ENCODE results near the gene PRKX. TPM values are rescaled to one million over a fixed set of nuclear protein-coding genes. Genes with fewer than 3 reads are reported as not detected.
"Not testable (repeated sequence)": the region's sequence is repeated elsewhere in the genome, so short reads cannot be mapped to it uniquely, and the experiment has no call there.

PRKX gene
- total RNA-seq, 3 donors from 2014 or later (not counting 1 experiment from before 2014, with no cell fraction given): 44.9 to 131 (median 97.6) TPM

DNA sequence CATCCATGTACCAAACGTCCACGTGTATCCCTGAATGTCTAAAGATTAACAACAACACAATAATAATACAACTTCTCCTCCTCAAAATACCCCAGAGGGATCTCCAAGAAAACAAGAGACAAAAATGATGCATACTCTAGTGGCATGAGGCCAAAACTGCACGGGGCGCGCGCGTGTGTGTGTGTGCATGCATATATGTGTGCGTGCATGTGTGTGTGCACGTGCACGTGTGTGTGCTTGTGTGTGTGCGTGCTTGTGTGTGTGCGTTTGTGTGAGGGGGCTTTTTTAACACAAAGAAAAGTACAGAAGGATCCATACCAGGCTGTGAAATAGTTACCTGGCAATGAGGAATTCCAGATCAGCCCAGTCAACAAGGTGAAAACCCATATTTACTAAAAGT is 48.5 kb downstream of the PRKX start:
- no peaks in the 10 kb centered on the region for H3K27me3 Mint-ChIP-seq (ENCODE audit: low read depth in 2 of 2)
- no peak for DNase-seq
- Histone ChIP-seq H3K4me1 (ENCODE audit: control insufficient read depth, insufficient read depth, low read length) (no peaks in the 10 kb centered on the region), H3K27me3 (ENCODE audit: control insufficient read depth, insufficient read depth, low read length) (no peaks in the 10 kb centered on the region), H3K27ac (ENCODE audit: low read length) (no peak overlapping the region), H3K9me3 (ENCODE audit: control insufficient read depth, insufficient read depth, low read length) (no peaks in the 10 kb centered on the region), H3K36me3 (ENCODE audit: control insufficient read depth, insufficient read depth, low read length) (peaks cover 11% of the 10 kb centered on the region), H3K4me3 (ENCODE audit: low read length) (no peak overlapping the region)
- WGBS (ENCODE audit: insufficient coverage): 97% methylated on average over 11 of the region's 12 CpGs
- no peaks in the 10 kb centered on the region for H3K9me3 Mint-ChIP-seq
- no peaks in the 10 kb centered on the region for H3K36me3 Mint-ChIP-seq
- peaks cover 10 to 20% of the 10 kb centered on the region in 2 donors for H3K4me1 Mint-ChIP-seq
- H3K4me3 Mint-ChIP-seq: no peak overlapping the region
- intact Hi-C loops (cut with micrococcal nuclease): no loop called here
- ATAC-seq: no peak
- TF ChIP-seq CTCF (IDR thresholded peaks at IDR 0.05): no peak
- no peak overlapping the region for H3K27ac Mint-ChIP-seq

GRCh38 chrX:3663576-3664250 is 49.7 kb downstream of the PRKX start:
- H3K27ac ChIP-seq (ENCODE audit: low read length); H3K4me3 Mint-ChIP-seq; H3K27me3 Mint-ChIP-seq (ENCODE audit: low read depth in 2 of 2); H3K4me1 ChIP-seq (ENCODE audit: control insufficient read depth, insufficient read depth, low read length); H3K9me3 ChIP-seq (ENCODE audit: control insufficient read depth, insufficient read depth, low read length); H3K9me3 Mint-ChIP-seq; H3K36me3 Mint-ChIP-seq; H3K4me3 ChIP-seq (ENCODE audit: low read length); H3K27me3 ChIP-seq (ENCODE audit: control insufficient read depth, insufficient read depth, low read length); DNase-seq; H3K36me3 ChIP-seq (ENCODE audit: control insufficient read depth, insufficient read depth, low read length); intact Hi-C loops (cut with micrococcal nuclease): not testable (repeated sequence)
- peak overlapping the region; percentile 19 to 72 for H3K27ac Mint-ChIP-seq
- peak in 1 of 3 donors; percentile 26 for ATAC-seq
- H3K4me1 Mint-ChIP-seq: peaks cover 10 to 15% of the 10 kb centered on the region in 2 donors
- 53% methylated on average over 8 of the region's 9 CpGs for WGBS (ENCODE audit: insufficient coverage)

GRCh38 chrX:3659761-3660160 is 53.7 kb downstream of the PRKX start:
- no peaks in the 10 kb centered on the region for H3K9me3 ChIP-seq (ENCODE audit: control insufficient read depth, insufficient read depth, low read length)
- DNase-seq: no peak
- H3K27ac ChIP-seq (ENCODE audit: low read length): no peak overlapping the region
- peaks cover 14% of the 10 kb centered on the region for H3K36me3 ChIP-seq (ENCODE audit: control insufficient read depth, insufficient read depth, low read length)
- H3K9me3 Mint-ChIP-seq: no peaks in the 10 kb centered on the region
- 81% methylated on average over 7 of the region's 10 CpGs for WGBS (ENCODE audit: insufficient coverage)
- no peak overlapping the region for H3K4me3 Mint-ChIP-seq
- TF ChIP-seq CTCF (IDR thresholded peaks at IDR 0.05): no peak
- intact Hi-C loops (cut with micrococcal nuclease): loop anchor here (10.0 kb wide), 1 partner anchor 125 kb away; no protein-coding TSS in a partner anchor
- H3K27me3 ChIP-seq (ENCODE audit: control insufficient read depth, insufficient read depth, low read length): no peaks in the 10 kb centered on the region
- peaks cover 10 to 15% of the 10 kb centered on the region in 2 donors for H3K4me1 Mint-ChIP-seq
- H3K4me1 ChIP-seq (ENCODE audit: control insufficient read depth, insufficient read depth, low read length): no peaks in the 10 kb centered on the region
- H3K36me3 Mint-ChIP-seq: no peaks in the 10 kb centered on the region
- no peak for ATAC-seq
- H3K27me3 Mint-ChIP-seq (ENCODE audit: low read depth in 2 of 2): no peaks in the 10 kb centered on the region
- no peak overlapping the region for H3K4me3 ChIP-seq (ENCODE audit: low read length)
- peak overlapping the region in 1 of 2 donors; percentile 1 for H3K27ac Mint-ChIP-seq

- intact Hi-C loops (cut with micrococcal nuclease): loop anchor here (10.0 kb wide), 1 partner anchor 130 kb away; no protein-coding TSS in a partner anchor
Observed at GRCh38 chrX:3655181-3655580, 58.3 kb downstream of the PRKX start.

More at GRCh38 chrX:3655181-3655580, 58.3 kb downstream of the PRKX start:
- Histone ChIP-seq H3K4me3 (ENCODE audit: low read length) (no peak overlapping the region), H3K36me3 (ENCODE audit: control insufficient read depth, insufficient read depth, low read length) (peaks cover 18% of the 10 kb centered on the region), H3K9me3 (ENCODE audit: control insufficient read depth, insufficient read depth, low read length) (no peaks in the 10 kb centered on the region), H3K27ac (ENCODE audit: low read length) (no peak overlapping the region), H3K4me1 (ENCODE audit: control insufficient read depth, insufficient read depth, low read length) (no peaks in the 10 kb centered on the region), H3K27me3 (ENCODE audit: control insufficient read depth, insufficient read depth, low read length) (no peaks in the 10 kb centered on the region)
- Mint-ChIP-seq H3K4me3 (no peak overlapping the region), H3K36me3 (no peaks in the 10 kb centered on the region), H3K27me3 (ENCODE audit: low read depth in 2 of 2) (no peaks in the 10 kb centered on the region), H3K27ac (no peak overlapping the region), H3K9me3 (no peaks in the 10 kb centered on the region), H3K4me1 (no peaks in the 10 kb centered on the region)
- no peak for DNase-seq
- WGBS (ENCODE audit: insufficient coverage): 98% methylated on average over 19 of the region's 19 CpGs
- TF ChIP-seq CTCF (IDR thresholded peaks at IDR 0.05): no peak
- ATAC-seq: peak in 1 of 3 donors; percentile 9
